Sigmoid colon (tissue), 7 donors: ENCODE measurements around the gene CALHM2. TPM values are rescaled to one million over a fixed set of nuclear protein-coding genes. Genes with fewer than 3 reads are reported as not detected.

Experiments
- DNase-seq: peaks from one replicate; pipeline ENCODE4 v3.0.0-alpha.2; 2019
- H3K27ac ChIP-seq, 4 donors: fragments of 200-600 bp; sonication (generic); one replicate each; pipeline ENCODE4 v1.5.1; 2016 to 2019; ENCODE audit warnings: mild to moderate bottlenecking in 1 of 4
- H3K27me3 ChIP-seq, 3 donors: fragments of 200-600 bp; sonication (generic); one replicate each; pipeline ENCODE4 v1.5.1; 2019; ENCODE audit warnings: mild to moderate bottlenecking in 1 of 3
- H3K36me3 ChIP-seq, 4 donors: fragments of 200-600 bp; sonication (generic); one replicate each; pipeline ENCODE4 v1.5.1; 2016 to 2019
- H3K4me1 ChIP-seq, 4 donors: fragments of 200-600 bp; sonication (generic); one replicate each; pipeline ENCODE4 v1.5.1; 2017 to 2019
- H3K4me3 ChIP-seq, 4 donors: fragments of 200-600 bp; sonication (generic); one replicate each; pipeline ENCODE4 v1.5.1; 2017 to 2019; ENCODE audit warnings: mild to moderate bottlenecking in 2 of 4, moderate library complexity in 1 of 4
- H3K9me3 ChIP-seq, 4 donors: fragments of 200-600 bp in 3 of 4; sonication (generic) in 3 of 4; one replicate each; pipeline versions ENCODE4 v1.5.1 to v1.6.1; 2013 to 2019
- CTCF ChIP-seq, 4 experiments: fragments of 450-650 bp in 3 of 4; fragments of 200-600 bp in 1 of 4; IDR thresholded peaks; one replicate each; pipeline ENCODE4 v1.5.1; 2016 to 2019; ENCODE audit warnings: antibody characterized with exemption in 4 of 4, mild to moderate bottlenecking in 3 of 4, moderate library complexity in 2 of 4
- EP300 ChIP-seq, 4 donors: sonication (generic); formaldehyde crosslinking; IDR thresholded peaks; one replicate each; pipeline ENCODE4 v1.6.1; 2017; ENCODE audit warnings: antibody characterized with exemption in 4 of 4
- POLR2A ChIP-seq, 2 donors: fragments of 450-650 bp; IDR thresholded peaks; one replicate each; pipeline ENCODE4 v1.6.1; 2016; ENCODE audit warnings: antibody characterized with exemption in 2 of 2, mild to moderate bottlenecking in 2 of 2, moderate library complexity in 2 of 2
- POLR2AphosphoS5 ChIP-seq, 4 donors: sonication (generic); formaldehyde crosslinking; IDR thresholded peaks; one replicate each; pipeline ENCODE4 v1.6.1; 2017; ENCODE audit warnings: antibody characterized with exemption in 4 of 4
- WGBS, 2 donors: extraction: QIAGEN DNeasy Blood & Tissue Kit; methylation state at CpG; one replicate each; pipeline ENCODE4 v1.1.7; 2013; 5-methylcytosine and 5-hydroxymethylcytosine counted together
- intact Hi-C: fragments of 100-400 bp; cut with DNase I; formaldehyde crosslinking; loops from one replicate; pipeline ENCODE4 v1.15.1; 2023
- polyA plus RNA-seq, 3 donors: library from polyadenylated mRNA; stranded (reverse); fragments of 200-250 nt; gene quantifications; one replicate each; pipeline ENCODE4 v1.2.3, GENCODE V29; 2013
- total RNA-seq, 4 donors: library from RNA; depleted of rRNA; stranded (reverse); fragments of >200 nt; gene quantifications; one replicate each; pipeline ENCODE4 v1.1.0, GENCODE V29; 2016
- donor health status: healthy with polysubstance abuse.
- donor health status: Bipolar disorder and iron deficiency.
- donor health status: healthy.

CALHM2 gene
- total and polyA plus RNA-seq, 7 donors: 5.5 to 55.4 (median 27.4) TPM

- DNase-seq: no peak
- no peak for TF ChIP-seq POLR2A (IDR thresholded peaks at IDR 0.05)
- TF ChIP-seq CTCF (IDR thresholded peaks at IDR 0.05): no peak
- TF ChIP-seq EP300 (IDR thresholded peaks at IDR 0.05): no peak
- TF ChIP-seq POLR2AphosphoS5 (IDR thresholded peaks at IDR 0.05): no peak
- WGBS, 2 donors: 93% methylated on average over 23 of the region's 23 CpGs
- H3K4me3 ChIP-seq: no peak overlapping the region
- H3K9me3 ChIP-seq: no peaks in the 10 kb centered on the region
- no peaks in the 10 kb centered on the region for H3K27me3 ChIP-seq
- peaks cover 11 to 99% (median 50%) of the 10 kb centered on the region in 4 donors for H3K36me3 ChIP-seq
- H3K4me1 ChIP-seq: peaks cover 0 to 30% (median 3%) of the 10 kb centered on the region in 4 donors
- H3K27ac ChIP-seq: peak overlapping the region in 1 of 4 donors; percentile 29
- intact Hi-C loops: no loop called here
These were observed 8.5 kb downstream of the CALHM2 start for GRCh38 chr10:103443475-103444185.

GRCh38 chr10:103442031-103442461, 10.1 kb downstream of the CALHM2 start:
- no peak overlapping the region for H3K4me3 ChIP-seq
- TF ChIP-seq POLR2AphosphoS5 (IDR thresholded peaks at IDR 0.05): no peak
- no peak for TF ChIP-seq CTCF (IDR thresholded peaks at IDR 0.05)
- intact Hi-C loops: no loop called here
- H3K27me3 ChIP-seq: no peaks in the 10 kb centered on the region
- DNase-seq: no peak
- peaks cover 21 to 100% (median 58%) of the 10 kb centered on the region in 4 donors for H3K36me3 ChIP-seq
- H3K4me1 ChIP-seq: peaks cover 0 to 16% (median 0%) of the 10 kb centered on the region in 4 donors
- WGBS, 2 donors: 86 to 87% methylated on average over 13 of the region's 13 CpGs
- peak overlapping the region in 2 of 4 donors; percentile 24 to 41 for H3K27ac ChIP-seq
- H3K9me3 ChIP-seq: no peaks in the 10 kb centered on the region

GRCh38 chr10:103441611-103442010, 10.6 kb downstream of the CALHM2 start:
- H3K36me3 ChIP-seq: peaks cover 24 to 100% (median 57%) of the 10 kb centered on the region in 4 donors
- WGBS, 2 donors: 82 to 85% methylated on average over 8 of the region's 8 CpGs
- H3K27ac ChIP-seq: no peak overlapping the region

DNA sequence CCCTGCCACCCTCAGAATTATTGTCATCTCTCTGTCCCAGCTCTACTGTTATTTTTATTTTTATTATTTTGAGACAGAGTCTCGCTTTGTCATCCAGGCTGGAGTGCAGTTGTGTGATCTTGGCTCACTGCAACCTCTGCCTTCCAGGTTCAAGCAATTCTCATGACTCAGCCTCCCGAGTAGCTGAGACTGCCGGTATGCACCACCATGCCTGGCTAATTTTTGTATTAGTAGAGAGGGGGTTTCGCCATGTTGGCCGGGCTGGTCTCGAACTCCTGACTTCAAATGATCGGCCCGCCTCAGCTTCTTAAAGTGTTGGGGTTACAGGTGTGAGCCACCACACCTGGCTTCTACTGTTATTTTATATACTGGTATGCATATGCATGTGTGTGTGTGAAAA, 11.0 kb downstream of the CALHM2 start:
- Histone ChIP-seq H3K27ac (no peak overlapping the region), H3K4me1 (peaks cover 0 to 9% (median 0%) of the 10 kb centered on the region in 4 donors), H3K36me3 (peaks cover 24 to 100% (median 57%) of the 10 kb centered on the region in 4 donors), H3K9me3 (no peaks in the 10 kb centered on the region), H3K27me3 (no peaks in the 10 kb centered on the region), H3K4me3 (no peak overlapping the region)
- intact Hi-C loops: no loop called here
- no peak for DNase-seq
- 96 to 97% methylated on average over 8 of the region's 8 CpGs for WGBS, 2 donors
- no peak for TF ChIP-seq CTCF (IDR thresholded peaks at IDR 0.05)
- TF ChIP-seq POLR2A (IDR thresholded peaks at IDR 0.05): no peak
- no peak for TF ChIP-seq POLR2AphosphoS5 (IDR thresholded peaks at IDR 0.05)

More at GRCh38 chr10:103441611-103442010, 10.6 kb downstream of the CALHM2 start:
- Histone ChIP-seq H3K27me3 (no peaks in the 10 kb centered on the region), H3K4me1 (peaks cover 0 to 12% (median 0%) of the 10 kb centered on the region in 4 donors), H3K9me3 (no peaks in the 10 kb centered on the region), H3K4me3 (no peak overlapping the region)
- DNase-seq: no peak
- intact Hi-C loops: no loop called here
- TF ChIP-seq POLR2A (IDR thresholded peaks at IDR 0.05): no peak
- no peak for TF ChIP-seq EP300 (IDR thresholded peaks at IDR 0.05)
- no peak for TF ChIP-seq CTCF (IDR thresholded peaks at IDR 0.05)
- no peak for TF ChIP-seq POLR2AphosphoS5 (IDR thresholded peaks at IDR 0.05)
